IMR-90 (cell line): ENCODE measurements around the gene TSPEAR. TPM values are rescaled to one million over a fixed set of nuclear protein-coding genes. Genes with fewer than 3 reads are reported as not detected.

ENCODE experiments used
- ATAC-seq: fragments of 200-7000 bp; cut with Tn5 transposase; 2 replicates; pipeline ENCODE4 v1.9.1; 2020; ENCODE audit warnings: low read depth, mild to moderate bottlenecking, moderate library complexity
- BruUV-seq: library from RNA; stranded (reverse); fragments of 400-500 nt; replicated peaks from 2 replicates; lab custom pipeline; 2021; lab: Mats Ljungman, UMichigan
- CTCF ChIA-PET: fragments of 300-600 bp; formaldehyde crosslinking; extraction: SDS; loops from one replicate; lab custom pipeline; 2021; ENCODE audit warnings: antibody characterized with exemption; lab: Yijun Ruan, JAX
- POLR2A ChIA-PET: fragments of 300-600 bp; sonication (Branson Sonifier 250); formaldehyde crosslinking; loops from one replicate; lab custom pipeline; 2022; ENCODE audit warnings: antibody characterized with exemption; ENCODE audit not compliant: unreplicated experiment; lab: Charles Lee
- DNase-seq: peaks from one replicate; pipeline ENCODE4 v3.0.0; 2013
- H2AFZ ChIP-seq: replicated peaks from 2 replicates; pipeline ENCODE3; 2013; ENCODE audit warnings: low read length, mild to moderate bottlenecking; ENCODE audit not compliant: poor library complexity
- H2AK5ac ChIP-seq: 2 replicates; pipeline ENCODE4 v1.6.1; 2013; ENCODE audit warnings: low read depth, low read length, inconsistent platforms
- H2AK9ac ChIP-seq: replicated peaks from 2 replicates; pipeline ENCODE3; 2013; ENCODE audit warnings: mild to moderate bottlenecking, low read depth, low read length, moderate library complexity; ENCODE audit not compliant: poor library complexity
- H2BK120ac ChIP-seq: 2 replicates; pipeline ENCODE4 v1.6.1; 2013; ENCODE audit warnings: low read depth, low read length, inconsistent platforms
- H2BK15ac ChIP-seq: 3 replicates; pipeline ENCODE4 v1.6.1; 2013; ENCODE audit warnings: low read depth, low read length, inconsistent platforms
- H2BK20ac ChIP-seq: 2 replicates; pipeline ENCODE4 v1.6.1; 2013; ENCODE audit warnings: low read depth, mild to moderate bottlenecking, inconsistent platforms, low read length, moderate library complexity
- H2BK5ac ChIP-seq: 2 replicates; pipeline ENCODE4 v1.6.1; 2013; ENCODE audit warnings: mild to moderate bottlenecking, low read depth, low read length, inconsistent platforms; ENCODE audit not compliant: poor library complexity, severe bottlenecking
- H3K14ac ChIP-seq: replicated peaks from 2 replicates; pipeline ENCODE4 v1.6.1; 2013; ENCODE audit warnings: low read depth, low read length, inconsistent platforms
- H3K18ac ChIP-seq: 2 replicates; pipeline ENCODE4 v1.6.1; 2013; ENCODE audit warnings: low read depth, low read length, control low read depth
- H3K23ac ChIP-seq: 2 replicates; pipeline ENCODE4 v1.6.1; 2013; ENCODE audit warnings: low read depth, low read length, inconsistent platforms
- H3K27ac ChIP-seq: 2 replicates; pipeline ENCODE4 v1.5.1; 2013; ENCODE audit warnings: mild to moderate bottlenecking, control low read depth, low read length; ENCODE audit not compliant: insufficient read depth
- H3K27me3 ChIP-seq: 2 replicates; pipeline ENCODE4 v1.6.1; 2013; ENCODE audit warnings: low read length; ENCODE audit not compliant: control insufficient read depth, insufficient read depth
- H3K36me3 ChIP-seq: 2 replicates; pipeline ENCODE4 v1.6.1; 2013; ENCODE audit warnings: low read length, mixed read lengths; ENCODE audit not compliant: control insufficient read depth, insufficient read depth
- H3K4ac ChIP-seq: 2 replicates; pipeline ENCODE4 v1.6.1; 2013; ENCODE audit warnings: low read depth, low read length, inconsistent platforms
- H3K4me1 ChIP-seq: 2 replicates; pipeline ENCODE4 v1.6.1; 2013; ENCODE audit warnings: low read length, mixed read lengths; ENCODE audit not compliant: control insufficient read depth, insufficient read depth
- H3K4me2 ChIP-seq: 2 replicates; pipeline ENCODE4 v1.6.1; 2013; ENCODE audit warnings: low read depth, mild to moderate bottlenecking, control low read depth, low read length, moderate library complexity
- H3K4me3 ChIP-seq: 2 replicates; pipeline ENCODE4 v1.5.1; 2013; ENCODE audit warnings: low read depth, mild to moderate bottlenecking, control low read depth, low read length, moderate library complexity; ENCODE audit not compliant: insufficient read depth
- H3K56ac ChIP-seq: 2 replicates; pipeline ENCODE4 v1.6.1; 2013; ENCODE audit warnings: low read length, inconsistent platforms; ENCODE audit not compliant: insufficient read depth; ENCODE audit errors: extremely low read depth
- H3K79me1 ChIP-seq, 2 experiments: 2 replicates each; pipeline ENCODE4 v1.6.1; 2013; ENCODE audit warnings: low read length in 2 of 2, inconsistent platforms in 1 of 2, low read depth in 1 of 2
- H3K9ac ChIP-seq: 2 replicates; pipeline ENCODE4 v1.6.1; 2013; ENCODE audit warnings: low read depth, low read length, control low read depth
- H3K9me1 ChIP-seq: 2 replicates; pipeline ENCODE4 v1.6.1; 2013; ENCODE audit warnings: low read length, inconsistent platforms; ENCODE audit not compliant: insufficient read depth
- H3K9me3 ChIP-seq: 2 replicates; pipeline ENCODE4 v1.6.1; 2013; ENCODE audit warnings: low read length; ENCODE audit not compliant: control insufficient read depth, insufficient read depth
- H4K20me1 ChIP-seq: 2 replicates; pipeline ENCODE4 v1.6.1; 2013; ENCODE audit warnings: low read length, inconsistent platforms; ENCODE audit not compliant: insufficient read depth
- H4K5ac ChIP-seq: 2 replicates; pipeline ENCODE4 v1.6.1; 2013; ENCODE audit warnings: mild to moderate bottlenecking, low read depth, low read length, control low read depth
- H4K8ac ChIP-seq, 2 experiments: 2 replicates each; pipeline ENCODE4 v1.6.1; 2013; ENCODE audit warnings: low read depth in 2 of 2, low read length in 2 of 2, control low read depth in 1 of 2, inconsistent platforms in 1 of 2
- H4K91ac ChIP-seq: 2 replicates; pipeline ENCODE4 v1.6.1; 2013; ENCODE audit warnings: low read depth, low read length, inconsistent platforms; ENCODE audit not compliant: insufficient read depth
- CEBPB ChIP-seq: IDR thresholded peaks from 2 replicates; pipeline ENCODE4 v1.6.1; 2012; ENCODE audit warnings: low read depth, low read length, improper control_type of control experiment
- CHD1 ChIP-seq: IDR thresholded peaks from 2 replicates; pipeline ENCODE4 v1.6.1; 2012; ENCODE audit warnings: low read depth, low read length, improper control_type of control experiment
- CTCF ChIP-seq: conservative IDR thresholded peaks from 2 replicates; pipeline ENCODE4 v1.5.1; 2012; ENCODE audit warnings: mild to moderate bottlenecking, low read depth, low read length, improper control_type of control experiment
- FOS ChIP-seq: fragments of 150-350 bp; IDR thresholded peaks from 2 replicates; pipeline ENCODE4 v1.6.1; 2016; ENCODE audit warnings: low read depth, low read length
- MAFK ChIP-seq: IDR thresholded peaks from 2 replicates; pipeline ENCODE4 v1.6.1; 2012; ENCODE audit warnings: low read depth, low read length, improper control_type of control experiment
- MXI1 ChIP-seq: IDR thresholded peaks from 2 replicates; pipeline ENCODE4 v1.6.1; 2012; ENCODE audit warnings: low read depth, mild to moderate bottlenecking, low read length, moderate library complexity, borderline replicate concordance
- POLR2A ChIP-seq: IDR thresholded peaks from 2 replicates; pipeline ENCODE4 v1.6.1; 2012; ENCODE audit warnings: mild to moderate bottlenecking, low read depth, low read length
- RAD21 ChIP-seq: IDR thresholded peaks from 2 replicates; pipeline ENCODE4 v1.6.1; 2012; ENCODE audit warnings: low read length, improper control_type of control experiment
- RCOR1 ChIP-seq: IDR thresholded peaks from 2 replicates; pipeline ENCODE4 v1.6.1; 2012; ENCODE audit warnings: mild to moderate bottlenecking, low read length, improper control_type of control experiment; ENCODE audit not compliant: insufficient replicate concordance
- WGBS, 2 experiments: methylation state at CpG; one replicate each; pipeline versions ENCODE4 v1.1.5 to v1.1.7; 2013; ENCODE audit warnings: missing lambda C conversion rate in 2 of 2; ENCODE audit not compliant: insufficient read length in 1 of 2; ENCODE audit errors: extremely low coverage in 2 of 2; 5-methylcytosine and 5-hydroxymethylcytosine counted together
- dilution Hi-C: fragments of 300-500 bp; cut with HindIII; formaldehyde crosslinking; loops from one replicate; pipeline ENCODE4 v1.14.3; 2018; ENCODE audit warnings: low sequenced_read_pairs; ENCODE audit not compliant: unreplicated experiment
- in situ Hi-C: fragments of 300-500 bp; cut with MboI; formaldehyde crosslinking; loops from 3 replicates; pipeline ENCODE4 v1.14.3; 2019; ENCODE audit warnings: low sequenced_read_pairs, inconsistent platforms, mixed read lengths
- intact Hi-C: fragments of 100-400 bp; cut with micrococcal nuclease; formaldehyde crosslinking; loops from 2 replicates; pipeline ENCODE4 v1.10.0; 2022
- polyA plus RNA-seq, 3 experiments: library from polyadenylated mRNA; depleted of rRNA; stranded (reverse); fragments of >200 nt; gene quantifications; 2 replicates each; pipeline ENCODE4 v1.2.3, GENCODE V29; 2012; ENCODE audit warnings: low replicate concordance in 1 of 3
- total RNA-seq: library from RNA; depleted of rRNA; stranded (reverse); fragments of >200 nt; gene quantifications from 2 replicates; pipeline ENCODE4 v1.2.3, GENCODE V29; 2012

TSPEAR gene
- total and polyA plus RNA-seq, 2 of the 4 experiments (the other 2 are of a cell fraction): not detected

- H3K36me3 ChIP-seq: no peaks in the 10 kb centered on the region
Observed at GRCh38 chr21:44730951-44731579, 19.7 kb upstream of the TSPEAR start.

More at GRCh38 chr21:44730951-44731579, 19.7 kb upstream of the TSPEAR start:
- CTCF ChIA-PET: no interaction called here
- Histone ChIP-seq H2BK5ac (no peak overlapping the region), H2BK120ac (no peak overlapping the region), H2AK9ac (no peak overlapping the region), H2BK15ac (no peak overlapping the region), H3K23ac (no peak overlapping the region), H2BK20ac (no peak overlapping the region), H3K27ac (no peak overlapping the region), H3K4me1 (no peaks in the 10 kb centered on the region), H3K9me1 (no peaks in the 10 kb centered on the region), H2AK5ac (no peak overlapping the region), H3K56ac (no peak overlapping the region), H3K27me3 (peaks cover 20% of the 10 kb centered on the region), H3K9ac (no peak overlapping the region), H3K4ac (no peak overlapping the region), H3K18ac (no peak overlapping the region), H3K4me3 (no peak overlapping the region), H3K9me3 (peaks cover 4% of the 10 kb centered on the region), H2AFZ (no peak overlapping the region), H4K5ac (no peak overlapping the region), H4K8ac (no peak overlapping the region), H3K79me1 (no peaks in the 10 kb centered on the region), H4K20me1 (no peaks in the 10 kb centered on the region), H3K4me2 (no peak overlapping the region), H4K91ac (no peak overlapping the region), H3K14ac (no peak overlapping the region)
- in situ Hi-C loops (no loop called here), dilution Hi-C loops (no loop called here), intact Hi-C loops (no loop called here)
- WGBS, 2 experiments: 44% methylated on average over 9 of the region's 9 CpGs; no CpG with 5 or more reads in 1 of the 2 experiments
- ATAC-seq (no peak), DNase-seq (no peak)
- no TSS peak for BruUV-seq
- TF ChIP-seq RAD21: no peak
- no peak for TF ChIP-seq CEBPB
- TF ChIP-seq RCOR1: no peak
- no peak for TF ChIP-seq MXI1
- no peak for TF ChIP-seq CTCF
- TF ChIP-seq MAFK: no peak
- TF ChIP-seq CHD1: no peak
- TF ChIP-seq FOS: no peak
- no peak for TF ChIP-seq POLR2A
- POLR2A ChIA-PET: no interaction called here
